HEK293 (cell line): ENCODE measurements around the gene ATP12A.
A peak's percentile ranks its signal among the peaks of the same experiment; 100 is the strongest.

Experiments
- CTCF ChIA-PET: fragments of 350-600 bp; formaldehyde crosslinking; extraction: SDS; loops from one replicate; lab custom pipeline; 2021; ENCODE audit warnings: antibody characterized with exemption; lab: Yijun Ruan, JAX
- POLR2A ChIA-PET: fragments of 300-600 bp; formaldehyde crosslinking; extraction: SDS; loops from one replicate; lab custom pipeline; 2020; ENCODE audit warnings: antibody characterized with exemption, inconsistent platforms; lab: Yijun Ruan, JAX
- H3K27ac ChIP-seq: fragments of 200-500 bp; sonication (Bioruptor generic); 2 replicates; pipeline ENCODE4 v1.5.1; 2014; ENCODE audit warnings: low read depth, low read length, control low read depth, inconsistent platforms; ENCODE audit errors: extremely low read depth
- H3K36me3 ChIP-seq, 2 experiments: fragments of 200-500 bp in 1 of 2; sonication (Bioruptor generic) in 1 of 2; 1 replicate in 1 of 2; 2 replicates in 1 of 2; pipeline ENCODE4 v1.5.1; 2014 to 2017; ENCODE audit warnings: inconsistent platforms in 2 of 2, low read length in 2 of 2; ENCODE audit not compliant: control insufficient read depth in 2 of 2, insufficient read depth in 1 of 2
- H3K4me1 ChIP-seq: fragments of 200-500 bp; sonication (Bioruptor generic); 2 replicates; pipeline ENCODE4 v1.5.1; 2014; ENCODE audit warnings: mild to moderate bottlenecking, low read length, inconsistent platforms; ENCODE audit not compliant: control insufficient read depth, insufficient read depth
- H3K4me3 ChIP-seq: 2 replicates; pipeline ENCODE4 v1.5.1; 2011; ENCODE audit warnings: low read depth, mild to moderate bottlenecking, control low read depth, low read length, moderate library complexity
- H3K9me3 ChIP-seq: fragments of 200-500 bp; sonication (Bioruptor generic); 2 replicates; pipeline ENCODE4 v1.5.1; 2014; ENCODE audit warnings: low read depth, low read length, inconsistent platforms; ENCODE audit not compliant: control insufficient read depth, insufficient read depth
- BCL11B ChIP-seq: fragments of 450-650 bp; formaldehyde crosslinking; IDR thresholded peaks from 2 replicates; pipeline ENCODE4 v1.5.1; 2016; ENCODE audit warnings: low read depth, missing biosample characterization, missing genetic modification characterization
- BCL6B ChIP-seq: fragments of 450-650 bp; formaldehyde crosslinking; IDR thresholded peaks from 2 replicates; pipeline ENCODE4 v1.5.1; 2017; ENCODE audit warnings: missing biosample characterization, missing genetic modification characterization
- CTCF ChIP-seq: fragments of 450-650 bp; formaldehyde crosslinking; IDR thresholded peaks from 2 replicates; pipeline ENCODE4 v1.5.1; 2016; ENCODE audit warnings: missing biosample characterization, missing genetic modification characterization
- EGR2 ChIP-seq: fragments of 450-650 bp; formaldehyde crosslinking; IDR thresholded peaks from 2 replicates; pipeline ENCODE4 v1.5.1; 2016; ENCODE audit warnings: low read depth, missing biosample characterization, missing genetic modification characterization
- GLI2 ChIP-seq: fragments of 450-650 bp; formaldehyde crosslinking; IDR thresholded peaks from 2 replicates; pipeline ENCODE4; 2017; ENCODE audit warnings: missing biosample characterization, missing genetic modification characterization, low read depth, borderline replicate concordance
- IKZF3 ChIP-seq: fragments of 450-650 bp; IDR thresholded peaks from 2 replicates; pipeline ENCODE4 v1.5.0; 2018; ENCODE audit warnings: missing biosample characterization, mild to moderate bottlenecking, missing genetic modification characterization, moderate library complexity
- KLF1 ChIP-seq: fragments of 450-650 bp; formaldehyde crosslinking; IDR thresholded peaks from 2 replicates; pipeline ENCODE4 v1.5.1; 2016; ENCODE audit warnings: missing biosample characterization, missing genetic modification characterization
- KLF10 ChIP-seq: fragments of 450-650 bp; IDR thresholded peaks from 2 replicates; pipeline ENCODE4 v1.5.1; 2018; ENCODE audit warnings: missing biosample characterization, mild to moderate bottlenecking, missing genetic modification characterization
- SP2 ChIP-seq: fragments of 450-650 bp; formaldehyde crosslinking; IDR thresholded peaks from 2 replicates; pipeline ENCODE4 v1.5.1; 2016; ENCODE audit warnings: missing biosample characterization, missing genetic modification characterization
- SP3 ChIP-seq: fragments of 450-650 bp; formaldehyde crosslinking; IDR thresholded peaks from 2 replicates; pipeline ENCODE4 v1.5.1; 2016; ENCODE audit warnings: missing biosample characterization, missing genetic modification characterization
- TCF7L2 ChIP-seq: IDR thresholded peaks from 2 replicates; pipeline ENCODE4 v1.6.1; 2011; ENCODE audit warnings: low read depth, mild to moderate bottlenecking, inconsistent platforms, low read length, moderate library complexity, borderline replicate concordance
- TRIM28 ChIP-seq: IDR thresholded peaks from 2 replicates; pipeline ENCODE4 v1.6.1; 2011; ENCODE audit warnings: low read length, control low read depth, borderline replicate concordance
- ZBTB1 ChIP-seq: fragments of 450-650 bp; formaldehyde crosslinking; IDR thresholded peaks from 2 replicates; pipeline ENCODE4 v1.5.1; 2016; ENCODE audit warnings: missing biosample characterization, missing genetic modification characterization
- ZBTB17 ChIP-seq: fragments of 450-650 bp; formaldehyde crosslinking; IDR thresholded peaks from 2 replicates; pipeline ENCODE4 v1.5.1; 2016; ENCODE audit warnings: missing biosample characterization, missing genetic modification characterization
- ZBTB44 ChIP-seq: fragments of 450-650 bp; IDR thresholded peaks from 2 replicates; pipeline ENCODE4 v1.5.1; 2018; ENCODE audit warnings: missing biosample characterization, mild to moderate bottlenecking, missing genetic modification characterization
- ZIC2 ChIP-seq: fragments of 450-650 bp; formaldehyde crosslinking; IDR thresholded peaks from 2 replicates; pipeline ENCODE4 v1.5.1; 2016; ENCODE audit warnings: missing biosample characterization, missing genetic modification characterization
- ZNF16 ChIP-seq: fragments of 450-650 bp; formaldehyde crosslinking; IDR thresholded peaks from 2 replicates; pipeline ENCODE4 v1.5.1; 2016; ENCODE audit warnings: low read depth, missing biosample characterization, missing genetic modification characterization
- ZNF280D ChIP-seq: fragments of 450-650 bp; formaldehyde crosslinking; IDR thresholded peaks from 2 replicates; pipeline ENCODE4 v1.5.1; 2016; ENCODE audit warnings: missing biosample characterization, missing genetic modification characterization
- ZNF324 ChIP-seq: fragments of 450-650 bp; formaldehyde crosslinking; IDR thresholded peaks from 2 replicates; pipeline ENCODE4 v1.5.1; 2016; ENCODE audit warnings: missing biosample characterization, missing genetic modification characterization
- ZNF335 ChIP-seq: fragments of 450-650 bp; formaldehyde crosslinking; conservative IDR thresholded peaks from 2 replicates; pipeline ENCODE4 v1.5.1; 2016; ENCODE audit warnings: missing biosample characterization, missing genetic modification characterization
- ZNF473 ChIP-seq: fragments of 450-650 bp; formaldehyde crosslinking; IDR thresholded peaks from 2 replicates; pipeline ENCODE4 v1.5.1; 2017; ENCODE audit warnings: missing biosample characterization, missing genetic modification characterization
- ZNF510 ChIP-seq: fragments of 450-650 bp; formaldehyde crosslinking; IDR thresholded peaks from 2 replicates; pipeline ENCODE4 v1.5.1; 2018; ENCODE audit warnings: mild to moderate bottlenecking, missing genetic modification characterization, missing biosample characterization; ENCODE audit not compliant: insufficient replicate concordance
- ZNF555 ChIP-seq: fragments of 450-650 bp; formaldehyde crosslinking; conservative IDR thresholded peaks from 2 replicates; pipeline ENCODE4 v1.5.1; 2017; ENCODE audit warnings: missing biosample characterization, mild to moderate bottlenecking, missing genetic modification characterization, inconsistent platforms
- ZNF585B ChIP-seq: fragments of 450-650 bp; formaldehyde crosslinking; IDR thresholded peaks from 2 replicates; pipeline ENCODE4 v1.5.1; 2016; ENCODE audit warnings: missing biosample characterization, missing genetic modification characterization
- ZNF621 ChIP-seq: fragments of 450-650 bp; formaldehyde crosslinking; IDR thresholded peaks from 2 replicates; pipeline ENCODE4 v1.5.1; 2017; ENCODE audit warnings: missing biosample characterization, missing genetic modification characterization
- ZNF654 ChIP-seq: fragments of 450-650 bp; formaldehyde crosslinking; IDR thresholded peaks from 2 replicates; pipeline ENCODE4 v1.5.1; 2016; ENCODE audit warnings: low read depth, missing biosample characterization, missing genetic modification characterization
- ZNF660 ChIP-seq: fragments of 450-650 bp; IDR thresholded peaks from 2 replicates; pipeline ENCODE4 v1.5.1; 2018; ENCODE audit warnings: missing biosample characterization, mild to moderate bottlenecking, missing genetic modification characterization
- ZNF670 ChIP-seq: fragments of 450-650 bp; formaldehyde crosslinking; IDR thresholded peaks from 2 replicates; pipeline ENCODE4 v1.5.1; 2016; ENCODE audit warnings: missing biosample characterization, missing genetic modification characterization, low read depth
- ZNF704 ChIP-seq: fragments of 450-650 bp; formaldehyde crosslinking; IDR thresholded peaks from 2 replicates; pipeline ENCODE4 v1.5.1; 2016; ENCODE audit warnings: missing biosample characterization, missing genetic modification characterization

Gene ATP12A

GRCh38 chr13:24670961-24671381 lies 9.2 kb upstream of the ATP12A start (continued):
- no peak for TF ChIP-seq ZNF473
- no peak for TF ChIP-seq ZNF324 (tag by site-specific recombination)
- no peak for TF ChIP-seq BCL6B (tag by site-specific recombination)
- TF ChIP-seq KLF1 = no peak
- peak; percentile 25; the same call in 1 of the 2 replicates for TF ChIP-seq EGR2 (tag by site-specific recombination)
- no peak for TF ChIP-seq ZBTB1 (tag by site-specific recombination)
- 0 out of 2 replicates have a peak, but pooled peaks have one; percentile 27 for TF ChIP-seq ZNF335 (tag by site-specific recombination)
- no peak for TF ChIP-seq KLF10 (tag by site-specific recombination)
- TF ChIP-seq ZNF621 (tag by site-specific recombination) = no peak
- peak; percentile 88; the same call in 1 of the 2 replicates for TF ChIP-seq TCF7L2
- peak; percentile 30; the same call in 1 of the 2 replicates for TF ChIP-seq ZIC2 (tag by site-specific recombination)
- no peak for TF ChIP-seq ZBTB44 (tag by site-specific recombination)
- TF ChIP-seq ZNF510 (tag by site-specific recombination) = peak; percentile 82
- TF ChIP-seq CTCF (tag by site-specific recombination) = peak; percentile 49
- TF ChIP-seq TRIM28 = no peak
- no peak for TF ChIP-seq ZNF555
- no peak for TF ChIP-seq ZNF704 (tag by site-specific recombination)

- Histone ChIP-seq H3K4me3 (no peak overlapping the region), H3K27ac (no peak overlapping the region), H3K4me1 (no peaks in the 10 kb centered on the region), H3K36me3 (no peaks in the 10 kb centered on the region), H3K9me3 (no peaks in the 10 kb centered on the region)
- ChIA-PET CTCF (interaction anchor here (0.6 to 2.5 kb wide), 10 partner anchors 11 to 92 kb away, joined by 3 to 14 read pairs (median 4); no protein-coding TSS in a partner anchor), POLR2A (no interaction called here)
- TF ChIP-seq ZNF585B (tag by site-specific recombination) (no peak), SP3 (tag by site-specific recombination) (no peak), GLI2 (no peak), BCL11B (tag by site-specific recombination) (no peak), ZNF280D (no peak), ZBTB17 (peak; percentile 88), SP2 (tag by site-specific recombination) (no peak), ZNF654 (tag by site-specific recombination) (peak; percentile 57), ZNF16 (no peak), EGR2 (tag by site-specific recombination) (no peak; the same call in 1 of the 2 replicates), ZNF660 (tag by site-specific recombination) (0 out of 2 replicates have a peak, but pooled peaks have one; percentile 9), IKZF3 (tag by site-specific recombination) (0 out of 2 replicates have a peak, but pooled peaks have one; percentile 57), ZNF670 (tag by site-specific recombination) (no peak)
Measured at GRCh38 chr13:24671386-24672113, 8.7 kb upstream of the ATP12A start.
